Astrocyte (in vitro differentiated cells and primary cell): ENCODE measurements around the gene DOCK1. TPM values are rescaled to one million over a fixed set of nuclear protein-coding genes. Genes with fewer than 3 reads are reported as not detected.

ENCODE experiments used
- DNase-seq: peaks from one replicate; pipeline ENCODE4 v3.0.0-alpha.2; 2010; ENCODE audit warnings: low read depth
- FAIRE-seq: peaks from 2 replicates; lab custom pipeline; 2011; peaks lifted over from hg19 to GRCh38; lab: Jason Lieb, UNC
- H2AFZ ChIP-seq: 2 replicates; pipeline ENCODE4 v1.6.0; 2012; ENCODE audit warnings: low read depth, low read length, inconsistent platforms
- H3K27ac ChIP-seq: 2 replicates; pipeline ENCODE4 v1.5.1; 2011; ENCODE audit warnings: low read depth, low read length, inconsistent platforms
- H3K27me3 ChIP-seq: 2 replicates; pipeline ENCODE4 v1.6.0; 2011; ENCODE audit warnings: low read length, inconsistent platforms; ENCODE audit not compliant: insufficient read depth
- H3K36me3 ChIP-seq: 2 replicates; pipeline ENCODE4 v1.5.1; 2011; ENCODE audit warnings: low read length, inconsistent platforms; ENCODE audit not compliant: insufficient read depth
- H3K4me1 ChIP-seq: 2 replicates; pipeline ENCODE4 v1.5.1; 2011; ENCODE audit warnings: low read length, inconsistent platforms; ENCODE audit not compliant: insufficient read depth
- H3K4me2 ChIP-seq: 2 replicates; pipeline ENCODE4 v1.6.0; 2012; ENCODE audit warnings: low read length, inconsistent platforms
- H3K4me3 ChIP-seq: 2 replicates; pipeline ENCODE4 v1.5.1; 2011; ENCODE audit warnings: low read depth, mild to moderate bottlenecking, low read length, inconsistent platforms; ENCODE audit not compliant: insufficient read depth
- H3K79me2 ChIP-seq: 2 replicates; pipeline ENCODE4 v1.6.0; 2012; ENCODE audit warnings: mild to moderate bottlenecking, low read length, inconsistent platforms; ENCODE audit not compliant: insufficient read depth
- H3K9ac ChIP-seq: 2 replicates; pipeline ENCODE4 v1.6.0; 2012; ENCODE audit warnings: mild to moderate bottlenecking, low read length, inconsistent platforms
- H3K9me3 ChIP-seq: 2 replicates; pipeline ENCODE4 v1.5.1; 2012; ENCODE audit warnings: low read depth, mild to moderate bottlenecking, low read length, inconsistent platforms; ENCODE audit not compliant: insufficient read depth
- H4K20me1 ChIP-seq: 2 replicates; pipeline ENCODE4 v1.6.0; 2012; ENCODE audit warnings: low read length, inconsistent platforms; ENCODE audit not compliant: insufficient read depth
- H3K27ac Mint-ChIP-seq: one replicate; pipeline ENCODE4 v1.8.0; 2021; ENCODE audit warnings: mild to moderate bottlenecking, mixed read lengths; ENCODE audit not compliant: unreplicated experiment
- H3K27me3 Mint-ChIP-seq: one replicate; pipeline ENCODE4 v1.8.0; 2021; ENCODE audit warnings: low read depth, mixed read lengths; ENCODE audit not compliant: unreplicated experiment
- H3K36me3 Mint-ChIP-seq: one replicate; pipeline ENCODE4 v1.8.0; 2021; ENCODE audit warnings: low read depth, mixed read lengths; ENCODE audit not compliant: unreplicated experiment
- H3K4me1 Mint-ChIP-seq: one replicate; pipeline ENCODE4 v1.8.0; 2021; ENCODE audit warnings: low read depth, mixed read lengths; ENCODE audit not compliant: unreplicated experiment
- H3K4me3 Mint-ChIP-seq: one replicate; pipeline ENCODE4 v1.8.0; 2021; ENCODE audit warnings: mild to moderate bottlenecking, moderate library complexity, mixed read lengths; ENCODE audit not compliant: unreplicated experiment
- H3K9me3 Mint-ChIP-seq: one replicate; pipeline ENCODE4 v1.8.0; 2021; ENCODE audit warnings: mild to moderate bottlenecking, mixed read lengths; ENCODE audit not compliant: unreplicated experiment
- EZH2 ChIP-seq: IDR thresholded peaks from 2 replicates; pipeline ENCODE4 v1.6.1; 2012; ENCODE audit warnings: mild to moderate bottlenecking, low read length, inconsistent platforms; ENCODE audit not compliant: insufficient read depth
- total RNA-seq: library from RNA; stranded (reverse); gene quantifications from 2 replicates; pipeline ENCODE4 v1.2.1, GENCODE V29; 2021
- TF ChIP-seq, protein P1 (sequence below): IDR thresholded peaks from 2 replicates; pipeline ENCODE4 v1.5.1; 2011; ENCODE audit warnings: low read depth, mild to moderate bottlenecking, inconsistent platforms, low read length, moderate library complexity; ENCODE audit not compliant: insufficient read depth

DOCK1 gene
- total RNA-seq, 1 donor from 2014 or later, result 42.5 TPM

DNA sequence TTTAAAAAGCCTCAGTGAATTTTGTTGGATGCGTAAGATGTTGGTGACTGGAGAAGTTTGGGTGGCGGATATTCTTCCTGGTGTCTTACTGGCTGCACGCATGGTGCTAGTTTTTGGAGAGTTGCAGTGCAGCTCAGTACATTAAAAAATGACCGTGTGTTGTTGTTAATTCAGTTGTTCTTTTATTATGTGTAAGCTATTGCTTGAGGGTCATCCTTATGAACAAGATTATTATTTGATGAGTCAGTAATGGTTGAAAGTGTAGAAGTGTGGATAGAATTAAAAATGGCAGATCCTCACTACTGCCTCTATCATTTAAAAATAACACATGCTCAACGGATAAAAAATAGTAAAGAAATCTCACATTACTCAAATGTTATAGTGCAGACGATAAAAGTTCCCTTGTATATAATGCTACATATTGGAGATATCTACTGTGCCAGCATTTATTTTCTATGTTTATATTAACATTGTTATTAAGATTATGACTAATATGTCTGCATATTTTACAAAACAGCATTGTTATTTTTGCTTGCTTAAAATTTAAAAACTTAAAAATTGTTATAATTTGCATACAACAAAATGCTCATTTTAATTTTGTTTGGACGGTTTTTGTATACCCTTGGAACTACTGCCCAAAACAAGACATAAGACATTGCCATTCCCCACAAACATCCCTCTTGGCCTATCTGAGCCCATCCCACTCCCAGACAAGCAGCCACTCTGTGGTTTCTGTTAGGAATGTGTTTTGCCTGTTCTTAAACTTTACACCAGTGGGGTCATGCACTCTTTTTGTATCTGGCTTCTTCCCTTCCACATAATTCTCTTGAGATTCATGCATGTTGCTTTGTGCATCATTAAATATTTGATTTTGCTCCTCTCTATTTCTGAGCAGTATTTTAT is 142.0 kb downstream of the DOCK1 start:
- no peaks in the 10 kb centered on the region for H3K27me3 Mint-ChIP-seq
- peaks cover 8% of the 10 kb centered on the region for H3K36me3 ChIP-seq
- H3K4me1 Mint-ChIP-seq, result peaks cover 15% of the 10 kb centered on the region
- no peak overlapping the region for H3K4me3 ChIP-seq
- H3K9me3 ChIP-seq, result no peaks in the 10 kb centered on the region
- H3K4me2 ChIP-seq, result peak overlapping the region; percentile 42
- H3K36me3 Mint-ChIP-seq, result peaks cover 19% of the 10 kb centered on the region
- no peaks in the 10 kb centered on the region for H3K27me3 ChIP-seq
- peak; percentile 68 for DNase-seq
- H3K79me2 ChIP-seq, result no peaks in the 10 kb centered on the region
- TF ChIP-seq, protein P1, sequence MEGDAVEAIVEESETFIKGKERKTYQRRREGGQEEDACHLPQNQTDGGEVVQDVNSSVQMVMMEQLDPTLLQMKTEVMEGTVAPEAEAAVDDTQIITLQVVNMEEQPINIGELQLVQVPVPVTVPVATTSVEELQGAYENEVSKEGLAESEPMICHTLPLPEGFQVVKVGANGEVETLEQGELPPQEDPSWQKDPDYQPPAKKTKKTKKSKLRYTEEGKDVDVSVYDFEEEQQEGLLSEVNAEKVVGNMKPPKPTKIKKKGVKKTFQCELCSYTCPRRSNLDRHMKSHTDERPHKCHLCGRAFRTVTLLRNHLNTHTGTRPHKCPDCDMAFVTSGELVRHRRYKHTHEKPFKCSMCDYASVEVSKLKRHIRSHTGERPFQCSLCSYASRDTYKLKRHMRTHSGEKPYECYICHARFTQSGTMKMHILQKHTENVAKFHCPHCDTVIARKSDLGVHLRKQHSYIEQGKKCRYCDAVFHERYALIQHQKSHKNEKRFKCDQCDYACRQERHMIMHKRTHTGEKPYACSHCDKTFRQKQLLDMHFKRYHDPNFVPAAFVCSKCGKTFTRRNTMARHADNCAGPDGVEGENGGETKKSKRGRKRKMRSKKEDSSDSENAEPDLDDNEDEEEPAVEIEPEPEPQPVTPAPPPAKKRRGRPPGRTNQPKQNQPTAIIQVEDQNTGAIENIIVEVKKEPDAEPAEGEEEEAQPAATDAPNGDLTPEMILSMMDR, result no peak
- TF ChIP-seq EZH2, result no peak
- H3K27ac ChIP-seq, result peak overlapping the region; percentile 16
- peaks cover 17% of the 10 kb centered on the region for H4K20me1 ChIP-seq
- no peak overlapping the region for H3K4me3 Mint-ChIP-seq
- H3K4me1 ChIP-seq, result peaks cover 10% of the 10 kb centered on the region
- H3K9me3 Mint-ChIP-seq, result no peaks in the 10 kb centered on the region
- peak; percentile 45 for FAIRE-seq
- H2AFZ ChIP-seq, result no peak overlapping the region
- H3K27ac Mint-ChIP-seq, result no peak overlapping the region
- no peak overlapping the region for H3K9ac ChIP-seq

DNA sequence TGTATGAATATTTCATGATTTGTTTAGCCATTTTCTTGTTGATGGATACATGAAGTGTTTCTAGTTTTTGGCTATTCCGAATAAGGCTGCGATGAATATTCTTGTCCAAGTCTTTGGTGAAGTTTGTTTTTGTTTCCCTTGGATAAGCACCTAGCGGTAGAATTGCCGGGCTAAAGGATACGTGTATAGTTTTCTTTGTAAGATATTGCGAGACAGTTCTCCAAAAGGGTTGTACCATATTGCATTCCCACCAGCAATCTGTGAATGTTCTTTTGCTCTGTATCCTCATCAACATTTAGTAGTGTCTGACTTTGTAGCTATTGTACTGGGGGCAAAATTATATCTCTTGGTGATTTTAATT is 142.6 kb downstream of the DOCK1 start:
- Histone ChIP-seq H3K4me3 (no peak overlapping the region), H3K4me1 (peaks cover 10% of the 10 kb centered on the region), H3K36me3 (peaks cover 5% of the 10 kb centered on the region), H2AFZ (no peak overlapping the region), H3K4me2 (peak overlapping the region; percentile 28), H4K20me1 (peaks cover 12% of the 10 kb centered on the region), H3K27me3 (no peaks in the 10 kb centered on the region), H3K9me3 (no peaks in the 10 kb centered on the region), H3K79me2 (no peaks in the 10 kb centered on the region), H3K9ac (no peak overlapping the region), H3K27ac (no peak overlapping the region)
- FAIRE-seq, result no peak
- no peak overlapping the region for H3K27ac Mint-ChIP-seq
- H3K9me3 Mint-ChIP-seq, result no peaks in the 10 kb centered on the region
- H3K27me3 Mint-ChIP-seq, result no peaks in the 10 kb centered on the region
- TF ChIP-seq EZH2, result no peak
- TF ChIP-seq, protein P1, result no peak
- H3K4me1 Mint-ChIP-seq, result peaks cover 15% of the 10 kb centered on the region
- H3K36me3 Mint-ChIP-seq, result peaks cover 14% of the 10 kb centered on the region
- no peak overlapping the region for H3K4me3 Mint-ChIP-seq
- peak; percentile 6 for DNase-seq

DNA sequence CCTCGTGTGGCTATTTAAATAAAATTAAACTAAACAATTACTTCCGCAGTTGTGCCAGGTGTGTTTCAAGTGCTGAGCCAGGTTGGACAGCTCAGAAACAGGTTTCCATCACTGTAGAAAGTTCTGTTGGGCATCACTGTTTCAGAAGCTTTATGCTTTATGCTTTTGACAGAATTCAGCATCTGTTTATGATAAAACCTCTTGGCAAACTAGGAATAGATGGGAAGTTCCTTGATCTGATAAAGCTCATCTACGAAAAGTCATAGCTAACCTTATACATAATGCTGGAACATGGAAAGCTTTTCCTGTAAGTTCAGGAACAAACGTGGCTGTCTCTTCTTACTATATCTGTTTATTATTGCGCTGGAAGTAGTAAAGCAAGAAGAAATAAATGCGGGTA is 143.4 kb downstream of the DOCK1 start:
- H4K20me1 ChIP-seq, result peaks cover 12% of the 10 kb centered on the region
- peaks cover 15% of the 10 kb centered on the region for H3K4me1 Mint-ChIP-seq
- H3K9me3 ChIP-seq, result no peaks in the 10 kb centered on the region
- peaks cover 10% of the 10 kb centered on the region for H3K36me3 Mint-ChIP-seq
- H3K9me3 Mint-ChIP-seq, result no peaks in the 10 kb centered on the region
- peaks cover 6% of the 10 kb centered on the region for H3K36me3 ChIP-seq
- no peak for DNase-seq
- H3K27me3 ChIP-seq, result no peaks in the 10 kb centered on the region
- no peak overlapping the region for H3K4me2 ChIP-seq
- no peaks in the 10 kb centered on the region for H3K79me2 ChIP-seq
- no peak overlapping the region for H3K4me3 Mint-ChIP-seq
- TF ChIP-seq, protein P1, result no peak
- TF ChIP-seq EZH2, result no peak
- no peak overlapping the region for H3K27ac Mint-ChIP-seq
- no peak overlapping the region for H3K4me3 ChIP-seq
- no peak overlapping the region for H3K9ac ChIP-seq
- H3K27ac ChIP-seq, result no peak overlapping the region
- H2AFZ ChIP-seq, result no peak overlapping the region
- no peak for FAIRE-seq
- peaks cover 10% of the 10 kb centered on the region for H3K4me1 ChIP-seq
- H3K27me3 Mint-ChIP-seq, result no peaks in the 10 kb centered on the region
